ENCODE data around the gene EYA2.

Gene EYA2

GRCh38 chr20:47004179-47004578, 109.5 kb downstream of the EYA2 start:
- no peak for DNase-seq (ENCODE audit: low read depth, low spot score)

- DNase-seq (ENCODE audit: low read depth, low spot score), result no peak
These were observed 113.4 kb downstream of the EYA2 start for GRCh38 chr20:47007826-47008655.

- no peak for DNase-seq (ENCODE audit: low read depth, low spot score)
These were observed 114.3 kb downstream of the EYA2 start for GRCh38 chr20:47008842-47009518.

- DNase-seq (ENCODE audit: low read depth, low spot score), result no peak
These were observed 115.1 kb downstream of the EYA2 start for GRCh38 chr20:47009784-47010183.

- DNase-seq (ENCODE audit: low read depth, low spot score), result no peak
These were observed 117.3 kb downstream of the EYA2 start for GRCh38 chr20:47011984-47012383.

- DNase-seq (ENCODE audit: low read depth, low spot score), result no peak
These were observed 119.0 kb downstream of the EYA2 start for GRCh38 chr20:47013606-47014005.

GRCh38 chr20:47016068-47016664, 121.5 kb downstream of the EYA2 start:
- DNase-seq (ENCODE audit: low read depth, low spot score), result no peak

- no peak for DNase-seq (ENCODE audit: low read depth, low spot score)
These were observed 123.7 kb downstream of the EYA2 start for GRCh38 chr20:47018381-47018780.

GRCh38 chr20:47019121-47019824, 124.6 kb downstream of the EYA2 start:
- no peak for DNase-seq (ENCODE audit: low read depth, low spot score)

GRCh38 chr20:47020231-47020630, 125.6 kb downstream of the EYA2 start:
- no peak for DNase-seq (ENCODE audit: low read depth, low spot score)

- no peak for DNase-seq (ENCODE audit: low read depth, low spot score)
These were observed 127.2 kb downstream of the EYA2 start for GRCh38 chr20:47021850-47022249.

- DNase-seq (ENCODE audit: low read depth, low spot score), result no peak
These were observed 129.9 kb downstream of the EYA2 start for GRCh38 chr20:47024461-47024937.

- DNase-seq (ENCODE audit: low read depth, low spot score), result no peak
These were observed 132.4 kb downstream of the EYA2 start for GRCh38 chr20:47027042-47027441.

GRCh38 chr20:47027456-47027855, 132.8 kb downstream of the EYA2 start:
- DNase-seq (ENCODE audit: low read depth, low spot score), result no peak

GRCh38 chr20:47028487-47028886, 133.8 kb downstream of the EYA2 start:
- no peak for DNase-seq (ENCODE audit: low read depth, low spot score)

- no peak for DNase-seq (ENCODE audit: low read depth, low spot score)
These were observed 135.2 kb downstream of the EYA2 start for GRCh38 chr20:47029845-47030244.

GRCh38 chr20:47030271-47030810, 135.7 kb downstream of the EYA2 start:
- no peak for DNase-seq (ENCODE audit: low read depth, low spot score)

- no peak for DNase-seq (ENCODE audit: low read depth, low spot score)
These were observed 136.4 kb downstream of the EYA2 start for GRCh38 chr20:47031004-47031403.

GRCh38 chr20:47031821-47032220, 137.2 kb downstream of the EYA2 start:
- no peak for DNase-seq (ENCODE audit: low read depth, low spot score)

- no peak for DNase-seq (ENCODE audit: low read depth, low spot score)
These were observed 138.4 kb downstream of the EYA2 start for GRCh38 chr20:47032933-47033578.

- DNase-seq (ENCODE audit: low read depth, low spot score), result no peak
These were observed 139.0 kb downstream of the EYA2 start for GRCh38 chr20:47033665-47034064.

Measured in iPS DF 19.7 (cell line).